OCI-LY7 (cell line): Measurements from ENCODE around the gene FOXL3.

Source experiments
- EZH2phosphoT487 ChIP-seq: fragments of 200-600 bp; sonication (generic); IDR thresholded peaks from 2 replicates; pipeline ENCODE4 v1.6.1; 2018; ENCODE audit warnings: low read depth, borderline replicate concordance, mild to moderate bottlenecking, mixed run types, antibody characterized with exemption, low read length, moderate library complexity, mixed read lengths
- TF ChIP-seq, protein P1 (sequence below): fragments of 200-600 bp; sonication (generic); conservative IDR thresholded peaks from 2 replicates; pipeline ENCODE4 v1.5.1; 2014; ENCODE audit warnings: mild to moderate bottlenecking, antibody characterized with exemption, low read length, moderate library complexity, mixed read lengths

DNA sequence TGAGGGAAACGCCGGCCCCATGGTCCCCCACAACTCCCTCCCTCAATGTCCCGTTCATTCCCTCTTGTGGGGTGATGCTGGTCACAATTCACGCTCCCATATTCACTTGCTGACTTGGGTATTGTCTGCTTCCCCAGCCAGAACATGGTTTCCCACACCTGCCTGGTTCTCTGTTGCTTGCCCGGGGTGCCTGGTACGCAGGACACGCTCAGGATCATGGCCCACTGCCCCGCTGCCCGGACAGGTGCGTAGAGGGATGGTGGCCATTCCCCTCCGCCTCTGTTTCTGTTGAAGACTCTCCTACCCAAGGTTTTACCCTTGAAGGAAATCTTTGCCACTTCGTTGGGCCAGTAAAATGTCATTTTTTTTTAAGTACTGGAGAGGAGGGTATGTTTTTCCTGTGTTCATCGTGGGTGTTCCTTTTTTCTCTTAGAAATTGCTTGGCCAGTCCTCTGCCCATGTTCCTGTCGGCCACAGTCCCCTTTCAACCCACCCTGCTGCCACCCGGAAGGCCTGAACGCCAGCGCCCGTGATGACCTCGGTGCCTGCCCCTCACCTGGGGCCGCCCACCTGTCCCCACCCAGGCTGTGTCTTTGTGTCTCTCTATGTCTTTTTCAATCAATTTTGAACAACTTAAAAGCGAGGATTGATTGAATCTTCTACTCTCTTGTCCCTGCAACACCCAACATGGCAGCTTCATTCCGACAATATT lies 38.2 kb downstream of the FOXL3 start:
- TF ChIP-seq, protein P1, sequence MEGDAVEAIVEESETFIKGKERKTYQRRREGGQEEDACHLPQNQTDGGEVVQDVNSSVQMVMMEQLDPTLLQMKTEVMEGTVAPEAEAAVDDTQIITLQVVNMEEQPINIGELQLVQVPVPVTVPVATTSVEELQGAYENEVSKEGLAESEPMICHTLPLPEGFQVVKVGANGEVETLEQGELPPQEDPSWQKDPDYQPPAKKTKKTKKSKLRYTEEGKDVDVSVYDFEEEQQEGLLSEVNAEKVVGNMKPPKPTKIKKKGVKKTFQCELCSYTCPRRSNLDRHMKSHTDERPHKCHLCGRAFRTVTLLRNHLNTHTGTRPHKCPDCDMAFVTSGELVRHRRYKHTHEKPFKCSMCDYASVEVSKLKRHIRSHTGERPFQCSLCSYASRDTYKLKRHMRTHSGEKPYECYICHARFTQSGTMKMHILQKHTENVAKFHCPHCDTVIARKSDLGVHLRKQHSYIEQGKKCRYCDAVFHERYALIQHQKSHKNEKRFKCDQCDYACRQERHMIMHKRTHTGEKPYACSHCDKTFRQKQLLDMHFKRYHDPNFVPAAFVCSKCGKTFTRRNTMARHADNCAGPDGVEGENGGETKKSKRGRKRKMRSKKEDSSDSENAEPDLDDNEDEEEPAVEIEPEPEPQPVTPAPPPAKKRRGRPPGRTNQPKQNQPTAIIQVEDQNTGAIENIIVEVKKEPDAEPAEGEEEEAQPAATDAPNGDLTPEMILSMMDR, result no peak
- no peak for TF ChIP-seq EZH2phosphoT487
